ENCODE results near the gene BICDL1.

- no peak for TF ChIP-seq CTCF (IDR thresholded peaks at IDR 0.05)
- TF ChIP-seq, protein P1, sequence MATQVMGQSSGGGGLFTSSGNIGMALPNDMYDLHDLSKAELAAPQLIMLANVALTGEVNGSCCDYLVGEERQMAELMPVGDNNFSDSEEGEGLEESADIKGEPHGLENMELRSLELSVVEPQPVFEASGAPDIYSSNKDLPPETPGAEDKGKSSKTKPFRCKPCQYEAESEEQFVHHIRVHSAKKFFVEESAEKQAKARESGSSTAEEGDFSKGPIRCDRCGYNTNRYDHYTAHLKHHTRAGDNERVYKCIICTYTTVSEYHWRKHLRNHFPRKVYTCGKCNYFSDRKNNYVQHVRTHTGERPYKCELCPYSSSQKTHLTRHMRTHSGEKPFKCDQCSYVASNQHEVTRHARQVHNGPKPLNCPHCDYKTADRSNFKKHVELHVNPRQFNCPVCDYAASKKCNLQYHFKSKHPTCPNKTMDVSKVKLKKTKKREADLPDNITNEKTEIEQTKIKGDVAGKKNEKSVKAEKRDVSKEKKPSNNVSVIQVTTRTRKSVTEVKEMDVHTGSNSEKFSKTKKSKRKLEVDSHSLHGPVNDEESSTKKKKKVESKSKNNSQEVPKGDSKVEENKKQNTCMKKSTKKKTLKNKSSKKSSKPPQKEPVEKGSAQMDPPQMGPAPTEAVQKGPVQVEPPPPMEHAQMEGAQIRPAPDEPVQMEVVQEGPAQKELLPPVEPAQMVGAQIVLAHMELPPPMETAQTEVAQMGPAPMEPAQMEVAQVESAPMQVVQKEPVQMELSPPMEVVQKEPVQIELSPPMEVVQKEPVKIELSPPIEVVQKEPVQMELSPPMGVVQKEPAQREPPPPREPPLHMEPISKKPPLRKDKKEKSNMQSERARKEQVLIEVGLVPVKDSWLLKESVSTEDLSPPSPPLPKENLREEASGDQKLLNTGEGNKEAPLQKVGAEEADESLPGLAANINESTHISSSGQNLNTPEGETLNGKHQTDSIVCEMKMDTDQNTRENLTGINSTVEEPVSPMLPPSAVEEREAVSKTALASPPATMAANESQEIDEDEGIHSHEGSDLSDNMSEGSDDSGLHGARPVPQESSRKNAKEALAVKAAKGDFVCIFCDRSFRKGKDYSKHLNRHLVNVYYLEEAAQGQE (IDR thresholded peaks at IDR 0.05; ENCODE audit: insufficient read depth in 1 of 2, low read depth in 2 of 2, low read length in 1 of 2), result no peak
- no peak for TF ChIP-seq POLR2AphosphoS5 (IDR thresholded peaks at IDR 0.05; ENCODE audit: low read depth, low read length)
- TF ChIP-seq TCF7L2 (IDR thresholded peaks at IDR 0.05; ENCODE audit: low read depth, low read length), result no peak
These were observed 111.6 kb downstream of the BICDL1 start for GRCh38 chr12:120100630-120101029.

Measured in Panc1 (cell line).